T-helper 1 cell treated with Interleukin-12 subunit alpha and Interleukin-12 subunit beta and Interleukin-4 antibody, amounts not matched to agents 30 ng/mL and 1 ng/mL, for 36 hours (primary cell): ENCODE data around the gene GLIPR1. TPM values are rescaled to one million over a fixed set of nuclear protein-coding genes. Genes with fewer than 3 reads are reported as not detected.
"Not testable (repeated sequence)": the region's sequence is repeated elsewhere in the genome, so short reads cannot be mapped to it uniquely, and the experiment has no call there.

Experiments
- intact Hi-C: fragments of 100-400 bp; cut with micrococcal nuclease; formaldehyde crosslinking; loops from one replicate; pipeline ENCODE4 v1.15.1; 2024
- total RNA-seq: library from RNA; stranded (reverse); gene quantifications from 2 replicates; pipeline ENCODE4 v1.2.3, GENCODE V29; 2022

Gene GLIPR1
- total RNA-seq, 1 donor from 2014 or later = 37.2 TPM

DNA sequence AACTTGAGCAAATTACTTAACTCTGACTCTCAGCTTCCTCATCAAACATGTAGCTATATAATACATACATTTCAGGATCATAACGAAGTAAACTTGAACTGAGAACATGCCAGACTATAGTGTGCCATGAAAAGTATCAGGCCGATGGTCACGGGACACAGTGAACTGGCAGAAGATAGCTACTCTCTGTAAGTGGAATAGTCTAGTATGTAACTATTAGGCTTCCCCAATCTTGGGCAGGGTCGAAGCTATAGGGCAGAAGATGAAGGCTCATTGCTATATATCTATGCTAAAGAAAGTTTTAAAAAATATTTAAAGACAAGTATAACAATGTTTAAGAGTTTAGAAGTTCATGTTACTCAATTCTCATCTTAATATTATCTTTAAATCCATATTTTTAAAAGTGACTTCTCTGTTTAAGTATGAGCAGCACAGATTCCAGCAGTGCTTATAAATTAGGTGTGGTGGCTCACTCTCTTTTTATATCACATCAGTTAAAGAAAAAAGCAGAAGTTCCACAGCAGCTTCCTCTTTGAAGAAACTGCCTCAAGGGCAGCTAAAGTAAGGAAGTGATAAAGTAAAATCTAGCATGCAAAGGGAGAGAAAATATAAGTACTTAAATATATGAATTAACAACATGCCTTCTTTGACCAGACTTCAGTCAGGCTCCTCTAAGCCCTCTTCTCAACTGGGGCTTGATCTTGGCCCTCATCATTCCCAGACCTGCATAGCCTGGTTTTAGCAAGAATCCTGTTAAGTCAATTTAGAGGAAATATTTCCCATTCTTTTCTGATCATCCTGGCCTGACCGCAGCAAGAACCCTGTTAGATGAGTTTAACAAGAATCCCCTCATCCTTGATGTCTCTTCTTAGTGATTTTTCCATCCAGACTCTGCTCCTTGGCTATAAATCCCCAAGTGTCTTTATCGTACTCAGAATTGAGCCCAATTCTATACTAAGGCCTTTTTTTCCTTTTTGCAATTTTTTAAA, 8.4 kb upstream of the GLIPR1 start:
- intact Hi-C loops = no loop called here

DNA sequence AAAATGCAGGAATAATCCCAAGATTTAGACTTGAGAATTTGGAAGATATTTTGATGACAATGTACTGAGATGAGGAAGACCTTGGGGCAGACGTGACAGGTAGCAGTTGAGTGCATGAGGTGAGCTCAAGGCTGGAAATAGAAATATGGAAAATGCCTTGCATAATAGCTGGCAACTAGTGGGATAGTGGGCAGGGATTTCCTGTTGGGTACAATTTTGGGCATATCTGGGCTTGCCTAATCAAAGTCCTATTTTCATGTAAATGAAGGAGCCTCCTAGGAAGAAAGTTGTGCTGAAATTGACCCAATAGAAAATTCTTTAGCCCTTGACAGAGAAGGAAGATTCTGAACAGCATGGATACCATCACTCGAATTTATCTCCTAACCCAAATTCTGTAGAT, 6.4 kb upstream of the GLIPR1 start:
- intact Hi-C loops = no loop called here

DNA sequence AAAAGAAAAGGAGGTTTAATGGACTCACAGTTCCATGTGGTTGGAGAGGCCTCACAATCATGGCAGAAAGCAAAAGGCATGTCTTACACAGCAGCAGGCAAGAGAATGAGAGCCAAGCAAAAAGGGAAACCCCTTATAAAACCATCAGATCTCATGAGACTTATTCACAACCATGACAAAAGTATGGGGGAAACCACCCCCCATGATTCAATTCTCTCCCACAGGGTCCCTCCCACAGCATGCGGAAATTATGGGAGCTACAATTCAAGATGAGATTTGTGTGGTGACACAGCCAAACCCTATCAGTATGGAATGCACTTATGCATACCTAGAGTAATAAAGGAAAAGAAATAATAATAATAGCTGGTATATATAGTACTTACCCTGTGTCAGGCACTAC, 4.5 kb upstream of the GLIPR1 start:
- intact Hi-C loops = no loop called here

DNA sequence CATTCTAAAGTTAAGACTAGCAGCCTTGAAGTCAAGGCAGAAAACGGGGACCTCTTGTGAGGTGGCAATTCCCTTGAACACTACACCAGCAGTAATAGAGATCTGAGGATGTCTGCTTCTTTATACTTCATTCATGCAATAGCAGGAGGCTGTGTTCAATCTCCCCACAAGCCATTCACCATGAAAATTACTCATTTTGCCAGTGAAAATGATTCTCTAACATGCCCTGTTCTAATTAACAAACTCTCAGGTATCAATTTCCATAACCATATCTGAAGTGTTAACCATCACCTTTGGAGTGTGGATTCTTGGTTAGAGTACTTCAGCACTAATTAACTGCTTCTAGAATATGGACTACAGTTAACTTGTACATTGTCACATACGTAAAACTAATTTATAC, 3.4 kb upstream of the GLIPR1 start:
- intact Hi-C loops = no loop called here

DNA sequence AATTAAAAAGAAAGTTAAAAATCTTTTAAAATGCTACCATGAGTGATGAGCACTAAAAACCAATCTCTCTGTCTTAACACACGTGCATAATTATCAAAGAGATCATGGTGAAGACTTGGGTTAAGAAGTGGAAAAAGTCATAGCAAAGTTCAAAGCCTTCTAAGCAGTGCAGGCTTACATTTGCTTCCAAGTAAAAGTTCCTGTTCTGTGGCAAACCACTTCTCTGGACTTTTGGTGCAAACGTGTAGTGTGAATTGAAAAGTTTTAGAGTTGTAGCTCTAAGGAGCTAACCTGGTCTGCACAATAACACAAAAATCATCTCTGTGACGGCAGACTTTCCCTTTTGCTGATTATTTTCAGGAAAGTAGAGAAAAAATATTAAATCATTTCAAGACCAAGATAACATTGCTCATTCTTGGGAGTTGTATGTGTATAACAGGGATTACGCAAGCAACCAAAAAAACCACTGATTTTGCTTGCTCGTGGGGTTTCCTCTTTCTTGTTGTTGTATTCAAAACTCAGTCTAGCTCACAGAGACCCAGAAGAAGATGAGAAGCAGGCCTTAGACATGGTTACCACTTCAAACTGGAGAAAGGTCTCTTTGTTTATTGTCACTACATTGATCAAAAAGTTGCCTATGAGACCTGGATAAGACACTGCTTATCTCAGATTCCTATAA, 2.3 kb upstream of the GLIPR1 start:
- intact Hi-C loops = loop anchor here (1.0 kb wide), 1 partner anchor 21 kb away; no protein-coding TSS in a partner anchor

DNA sequence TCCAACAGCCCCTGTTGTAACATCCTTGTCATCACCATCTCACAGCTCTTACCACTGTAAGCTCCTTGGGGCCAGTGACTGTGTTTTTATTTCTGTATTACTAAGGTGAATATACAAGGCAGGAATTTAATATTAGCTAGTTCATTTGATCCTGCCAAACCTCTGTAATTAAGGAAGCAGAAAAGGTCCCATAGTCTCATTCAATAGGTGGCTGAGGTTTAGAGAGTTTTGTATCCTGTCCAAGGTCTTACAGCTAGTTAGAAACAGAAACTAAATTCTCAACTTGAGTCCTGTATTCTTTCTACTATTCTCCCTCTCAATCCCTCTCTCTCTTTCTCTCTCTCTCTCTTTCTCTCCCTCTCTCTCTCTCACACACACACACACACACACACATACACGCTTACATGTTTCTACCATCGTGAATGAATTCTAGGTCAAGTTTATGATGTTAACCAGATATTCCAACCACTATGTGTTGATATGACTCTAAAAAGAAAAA, 543 bp upstream of the GLIPR1 start:
- intact Hi-C loops = loop anchor here (1.0 to 2.0 kb wide), 16 partner anchors 31 to 1079 kb away; partner anchors contain the start of genes ATXN7L3B, BBS10, CAPS2 and GLIPR1L1

DNA sequence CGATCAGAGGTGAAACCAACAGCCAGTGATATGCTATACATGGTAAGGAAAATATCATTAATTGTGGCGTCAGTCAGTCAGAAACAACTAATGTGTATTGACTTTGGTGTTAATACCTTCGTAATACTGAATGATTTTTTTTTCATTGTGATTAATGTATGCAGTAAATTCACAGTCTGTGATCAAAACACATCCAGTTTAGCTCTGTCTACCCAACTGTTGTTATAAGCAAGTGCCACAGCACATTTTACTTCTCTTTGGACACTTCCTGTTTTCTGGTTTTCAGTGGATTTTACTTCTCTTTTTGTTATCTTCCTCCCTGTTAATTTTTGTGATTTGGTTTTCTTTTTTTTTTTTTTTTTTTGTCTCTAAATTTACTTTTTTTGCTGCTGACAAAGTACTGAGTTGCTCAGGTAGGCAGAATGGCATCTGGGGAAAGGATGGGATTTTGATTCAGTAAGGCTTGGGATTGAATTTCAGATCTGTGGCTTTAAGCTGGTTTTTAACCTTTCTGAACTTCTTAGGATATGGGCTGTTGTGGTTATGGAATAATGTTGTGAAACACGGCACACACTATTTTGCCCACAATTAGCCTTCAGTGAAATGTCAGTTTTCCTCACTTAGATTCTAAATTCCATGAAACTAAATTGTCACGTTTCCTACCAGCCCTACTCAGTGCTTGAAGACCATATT, 604 bp downstream of the GLIPR1 start:
- intact Hi-C loops = loop anchor here (2.0 kb wide), 3 partner anchors 678 to 1078 kb away; partner anchors contain the start of genes BBS10 and OSBPL8

DNA sequence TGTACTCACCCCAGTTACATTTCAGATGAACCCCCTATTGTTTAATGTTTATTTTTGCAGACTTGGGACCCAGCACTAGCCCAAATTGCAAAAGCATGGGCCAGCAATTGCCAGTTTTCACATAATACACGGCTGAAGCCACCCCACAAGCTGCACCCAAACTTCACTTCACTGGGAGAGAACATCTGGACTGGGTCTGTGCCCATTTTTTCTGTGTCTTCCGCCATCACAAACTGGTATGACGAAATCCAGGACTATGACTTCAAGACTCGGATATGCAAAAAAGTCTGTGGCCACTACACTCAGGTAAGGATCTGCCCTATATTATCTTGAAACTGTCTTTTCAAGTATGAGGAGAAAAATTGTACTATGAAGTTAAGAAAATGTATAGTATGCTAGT, 1.2 kb downstream of the GLIPR1 start:
- intact Hi-C loops = loop anchor here (2.0 kb wide), 3 partner anchors 677 to 1077 kb away; partner anchors contain the start of genes BBS10 and OSBPL8

DNA sequence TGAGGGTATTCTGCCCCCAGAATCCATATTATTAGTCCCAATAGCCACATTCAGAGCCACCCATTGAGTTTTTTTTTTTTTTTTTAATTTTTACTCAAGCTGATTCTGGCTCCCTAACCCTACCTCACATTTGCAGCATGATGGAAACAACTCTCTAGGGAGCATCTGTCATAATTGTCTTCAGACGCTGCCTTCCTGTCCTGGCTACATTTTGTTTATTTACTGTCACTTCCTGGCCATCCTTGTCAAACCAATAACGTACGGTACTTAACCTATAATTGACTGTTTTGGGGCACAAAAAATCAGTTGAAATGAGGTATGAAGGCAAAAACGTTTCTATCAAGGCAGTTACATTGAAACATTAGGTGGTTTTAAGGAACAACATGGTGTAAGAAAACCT, 2.1 kb downstream of the GLIPR1 start:
- intact Hi-C loops = no loop called here

DNA sequence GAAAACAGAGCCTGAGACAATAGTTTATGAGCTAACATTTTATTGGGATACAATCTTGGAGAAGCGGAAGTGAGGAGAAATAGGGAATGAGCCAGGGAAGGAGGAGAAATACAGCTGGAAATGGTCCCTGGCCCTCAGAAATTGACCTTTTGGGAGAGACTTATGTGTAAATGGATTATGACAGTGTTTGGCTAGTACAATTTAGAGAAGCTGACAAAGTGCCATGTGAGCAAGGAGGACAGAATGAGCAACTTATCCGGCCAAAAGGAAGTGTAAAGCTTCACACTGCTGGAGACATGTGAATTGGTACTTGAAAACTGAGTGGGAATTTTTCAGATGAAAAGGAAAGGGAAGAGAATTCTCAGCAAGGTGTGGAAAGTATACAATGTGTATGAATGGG, 2.9 kb downstream of the GLIPR1 start:
- intact Hi-C loops = no loop called here

DNA sequence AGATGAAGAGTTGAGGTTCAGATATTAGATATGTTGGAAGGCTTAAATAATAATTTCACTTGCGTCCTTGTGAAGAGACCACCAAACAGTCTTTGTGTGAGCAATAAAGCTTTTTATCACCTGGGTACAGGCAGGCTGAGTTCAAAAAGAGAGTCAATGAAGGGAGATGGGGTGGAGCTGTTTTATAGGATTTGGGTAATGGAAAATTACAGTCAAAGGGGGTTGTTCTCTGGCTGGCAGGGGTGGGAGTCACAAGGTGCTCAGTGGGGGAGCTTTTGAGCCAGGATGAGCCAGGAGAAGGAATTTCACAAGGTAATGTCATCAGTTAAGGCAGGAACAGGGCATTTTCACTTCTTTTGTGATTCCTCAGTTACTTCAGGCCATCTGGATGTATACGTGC, 3.9 kb downstream of the GLIPR1 start:
- intact Hi-C loops = not testable (repeated sequence)

DNA sequence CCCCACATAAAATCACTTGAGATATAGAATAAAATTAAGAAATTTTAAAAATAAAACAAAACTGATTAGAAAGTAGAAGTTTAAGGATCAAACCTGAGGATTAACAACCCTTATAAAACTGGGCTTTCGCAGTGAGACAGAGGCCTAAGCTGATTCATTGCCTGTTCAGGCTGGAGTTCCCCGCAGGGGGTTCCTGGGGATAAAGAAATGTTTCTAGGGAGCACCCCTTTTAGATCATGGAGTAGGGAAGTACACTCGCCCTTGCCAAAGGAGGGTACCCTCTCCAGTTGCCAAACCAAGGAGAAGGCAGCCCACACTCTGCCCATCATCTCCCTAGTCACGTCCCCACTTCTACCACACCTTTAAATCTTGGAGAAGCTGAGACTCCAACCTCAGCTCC, 6.8 kb downstream of the GLIPR1 start:
- intact Hi-C loops = no loop called here

DNA sequence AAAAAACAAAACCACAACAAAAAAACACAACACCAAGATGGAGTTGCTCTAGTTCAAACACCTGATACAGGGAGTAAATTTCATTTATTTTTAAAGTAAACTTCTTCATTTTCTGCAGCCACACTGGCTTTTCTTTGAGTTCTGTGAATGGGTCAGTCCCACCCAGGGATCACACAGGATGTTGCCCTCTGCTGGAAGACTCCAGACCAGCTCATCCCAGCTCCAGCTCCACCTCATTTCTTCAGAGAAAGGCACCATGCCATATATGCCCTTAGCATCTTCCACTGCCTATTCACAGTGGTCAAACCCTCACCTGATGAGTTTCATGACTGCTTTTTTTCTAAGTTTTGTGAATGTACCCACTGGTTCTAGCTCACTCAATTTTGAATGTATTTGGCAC, 8.0 kb downstream of the GLIPR1 start:
- intact Hi-C loops = no loop called here

DNA sequence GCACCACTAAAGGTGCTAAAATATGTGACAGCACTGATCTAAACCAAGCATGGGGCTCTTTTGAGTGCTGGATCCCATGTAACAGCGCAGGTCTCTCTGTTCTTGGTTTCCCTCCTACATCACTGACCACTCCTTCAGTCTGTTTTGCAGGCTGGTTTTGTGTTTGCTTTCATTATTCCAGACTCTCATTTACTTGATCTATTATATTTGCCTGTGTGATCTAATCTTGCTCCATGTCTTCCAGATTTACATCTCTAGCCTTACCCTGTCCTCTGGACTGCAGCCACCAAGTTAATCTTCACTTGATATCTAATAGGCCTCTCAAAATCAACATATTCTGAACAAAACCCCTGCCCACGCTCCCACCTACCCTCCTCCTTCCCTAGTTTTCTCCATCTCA, 8.6 kb downstream of the GLIPR1 start:
- intact Hi-C loops = no loop called here

DNA sequence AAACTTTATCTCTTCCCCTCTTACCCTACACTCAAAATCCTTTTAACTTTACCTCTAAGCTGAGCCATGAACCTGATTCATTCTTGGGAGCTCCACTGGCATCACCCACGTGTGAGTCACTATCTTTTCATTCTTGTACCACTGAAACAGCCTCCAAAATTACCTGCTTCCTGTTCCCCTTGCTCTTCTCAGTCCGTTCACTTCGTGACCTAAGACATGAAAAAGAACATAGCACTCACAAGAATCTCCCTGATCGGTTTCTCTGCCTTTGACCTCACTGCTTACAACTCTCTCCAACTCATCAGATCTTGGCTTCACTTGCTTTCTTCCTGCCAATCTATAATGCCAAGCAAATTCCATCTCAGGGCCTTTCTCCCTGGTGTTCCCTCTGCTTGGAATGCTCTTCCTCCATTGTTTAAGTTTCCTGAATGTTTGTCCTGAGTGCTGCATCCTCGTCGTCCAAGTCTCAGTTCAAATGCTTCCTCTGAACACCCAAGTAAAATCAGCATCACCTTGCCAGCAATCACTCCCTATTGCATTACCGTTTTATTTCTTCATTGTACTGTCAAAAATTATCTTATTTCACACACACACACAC, 9.2 kb downstream of the GLIPR1 start:
- intact Hi-C loops = no loop called here

DNA sequence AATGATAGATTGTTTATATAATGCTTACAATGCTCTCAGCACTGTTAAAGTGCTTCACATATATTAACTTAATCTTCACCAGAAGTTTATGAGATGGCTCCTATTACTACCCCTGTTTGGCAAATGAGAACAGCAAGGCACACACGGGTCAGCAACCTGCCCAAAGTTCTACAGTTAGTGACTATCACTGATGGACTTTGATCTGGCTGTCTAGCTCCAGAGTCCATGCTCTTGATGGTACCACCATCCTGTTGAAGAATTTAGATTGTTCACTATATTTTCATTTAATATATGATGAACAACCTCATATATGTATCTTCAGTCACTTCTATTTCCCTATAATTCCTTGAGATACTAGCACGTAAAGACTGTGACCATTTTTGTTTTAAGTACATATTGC, 10.6 kb downstream of the GLIPR1 start:
- intact Hi-C loops = no loop called here

DNA sequence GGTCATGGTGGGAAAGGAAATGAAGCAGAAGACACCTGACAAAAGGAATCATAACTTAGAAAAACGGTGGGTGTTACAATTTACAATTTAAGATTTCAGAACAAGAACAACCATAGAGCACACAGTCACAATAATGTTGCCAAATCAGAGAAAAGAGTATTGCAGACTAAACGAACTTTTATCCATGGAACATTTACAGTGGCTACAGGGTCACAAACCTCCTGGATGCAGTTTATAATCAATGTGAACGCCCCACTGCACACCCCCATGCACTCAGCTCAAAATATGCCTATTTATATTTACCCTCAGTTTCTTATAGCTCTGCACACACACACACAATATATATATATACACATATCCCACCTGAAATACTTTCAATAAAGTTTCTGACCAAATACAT, 22.9 kb downstream of the GLIPR1 start:
- intact Hi-C loops = no loop called here

DNA sequence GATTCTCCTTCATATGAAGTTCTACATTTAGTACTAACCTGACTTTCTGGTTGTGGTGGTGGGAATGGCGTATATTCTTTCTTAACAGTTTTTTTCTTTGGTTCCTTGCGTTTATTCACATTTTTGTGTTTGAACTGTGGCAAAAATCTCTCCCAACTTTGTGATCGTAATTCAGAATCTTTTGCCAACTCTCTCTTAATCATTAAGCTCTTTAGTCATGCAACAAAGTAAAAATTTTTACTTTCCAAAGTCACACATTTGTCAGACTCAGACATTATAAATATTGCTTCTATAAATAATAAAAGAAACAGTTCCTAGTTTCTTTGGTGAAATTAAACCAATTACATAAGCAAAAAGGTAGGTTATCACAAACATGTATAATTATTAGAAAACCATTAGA, 23.3 kb downstream of the GLIPR1 start:
- intact Hi-C loops = no loop called here

DNA sequence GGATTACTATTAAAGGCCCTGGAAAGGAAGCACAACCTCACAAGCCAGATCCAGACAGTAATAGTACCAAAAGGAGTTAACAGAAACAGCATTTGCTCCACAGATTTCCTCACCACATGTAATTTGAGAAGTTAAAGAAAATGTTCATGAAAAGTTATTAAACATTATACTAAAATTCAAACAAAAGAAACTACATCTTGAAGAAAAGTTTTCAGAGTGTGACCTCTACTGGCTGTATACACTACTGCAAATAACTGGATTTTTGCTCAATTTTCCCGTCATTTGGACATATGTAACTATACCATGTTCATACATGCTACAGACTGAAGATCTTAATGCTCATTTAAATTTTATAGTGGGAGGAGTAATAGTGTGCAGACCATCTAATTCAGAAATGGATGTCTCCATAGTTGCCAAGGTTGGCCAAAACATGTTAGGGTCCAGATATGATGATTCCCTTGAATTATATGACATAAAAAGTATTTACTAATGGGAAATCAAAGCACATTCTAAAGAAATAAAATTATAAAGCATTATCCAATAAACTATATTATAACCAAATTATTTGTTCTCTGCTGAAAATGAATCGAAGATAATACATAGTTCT, 25.3 kb downstream of the GLIPR1 start:
- intact Hi-C loops = loop anchor here (1.0 to 5.0 kb wide), 5 partner anchors 21 to 819 kb away; partner anchors contain the start of genes GLIPR1L1 and GLIPR1L2

DNA sequence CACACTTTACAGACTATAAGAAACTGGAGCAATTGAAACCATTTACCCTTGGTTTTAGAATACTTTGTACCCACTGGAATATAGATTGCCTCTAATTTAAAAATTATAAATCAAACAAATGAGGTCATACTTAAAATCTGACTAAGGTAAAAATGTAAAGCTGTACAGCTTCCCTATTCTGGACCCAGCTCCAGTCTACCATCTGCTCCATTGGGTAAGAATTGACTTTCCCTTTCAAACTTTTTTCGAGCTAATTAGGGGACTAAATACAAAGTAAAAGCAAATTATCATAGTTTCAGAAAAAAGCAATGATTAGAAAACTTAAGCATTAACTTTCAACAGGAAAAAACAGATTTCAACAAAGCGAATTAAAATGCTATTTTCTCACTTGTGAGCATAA, 26.5 kb downstream of the GLIPR1 start:
- intact Hi-C loops = loop anchor here (5.0 kb wide), 1 partner anchor 820 kb away; no protein-coding TSS in a partner anchor
